GM13977 (cell line): ENCODE results near the gene RNFT2.

Experiments
- DNase-seq: peaks from one replicate; pipeline ENCODE4 v3.0.0; 2012; ENCODE audit warnings: low spot score
- in situ Hi-C: fragments of 300-500 bp; cut with MboI; formaldehyde crosslinking; loops from one replicate; pipeline ENCODE4 v1.12.0; 2022; ENCODE audit warnings: low sequenced_read_pairs, low pct_unique_long_range_greater_than_20kb, mixed read lengths, inconsistent platforms; ENCODE audit not compliant: unreplicated experiment
- TF ChIP-seq, protein P1 (sequence below): IDR thresholded peaks from 2 replicates; pipeline ENCODE4 v1.5.1; 2012; ENCODE audit warnings: mild to moderate bottlenecking, control low read depth; ENCODE audit not compliant: insufficient read depth; ENCODE audit errors: extremely low read depth, missing control alignments

The RNFT2 gene

DNA sequence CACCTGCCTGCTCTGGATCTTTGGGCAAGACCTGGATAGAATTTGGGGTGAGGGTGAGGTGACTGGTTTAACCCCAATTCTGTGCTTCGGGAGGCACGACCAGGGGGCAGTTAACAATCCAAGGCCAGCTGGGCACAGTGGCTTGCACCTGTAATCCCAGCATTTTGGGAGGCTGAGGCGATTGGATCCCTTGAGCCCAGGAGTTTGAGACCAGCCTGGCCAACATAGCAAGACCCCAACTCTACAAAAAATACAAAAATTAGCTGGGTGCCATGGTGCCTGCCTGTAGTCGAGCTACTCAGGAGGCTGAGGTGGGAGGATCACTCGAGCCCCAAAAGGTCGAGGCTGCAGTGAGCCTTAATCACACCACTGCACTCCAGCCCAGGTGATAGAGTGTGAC is 105.0 kb downstream of the RNFT2 start:
- in situ Hi-C loops: no loop called here
- no peak for DNase-seq

DNA sequence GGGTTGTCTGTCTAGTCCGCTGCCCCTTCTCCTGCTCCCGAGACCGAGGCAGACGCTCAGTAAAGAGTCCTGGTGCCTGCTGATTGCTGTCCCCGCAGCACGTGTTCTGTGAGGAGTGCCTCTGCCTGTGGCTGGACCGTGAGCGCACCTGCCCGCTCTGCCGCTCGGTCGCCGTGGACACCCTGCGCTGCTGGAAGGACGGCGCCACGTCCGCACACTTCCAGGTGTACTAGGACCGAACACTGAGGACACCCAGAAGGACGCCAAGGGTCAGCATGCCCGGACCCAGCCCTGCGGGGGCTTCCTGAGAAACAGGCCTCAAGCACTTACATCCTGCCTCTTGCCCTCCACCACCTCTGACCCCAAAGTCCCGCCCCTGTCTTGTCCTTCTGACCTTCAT is 111.1 kb downstream of the RNFT2 start:
- TF ChIP-seq, protein P1, sequence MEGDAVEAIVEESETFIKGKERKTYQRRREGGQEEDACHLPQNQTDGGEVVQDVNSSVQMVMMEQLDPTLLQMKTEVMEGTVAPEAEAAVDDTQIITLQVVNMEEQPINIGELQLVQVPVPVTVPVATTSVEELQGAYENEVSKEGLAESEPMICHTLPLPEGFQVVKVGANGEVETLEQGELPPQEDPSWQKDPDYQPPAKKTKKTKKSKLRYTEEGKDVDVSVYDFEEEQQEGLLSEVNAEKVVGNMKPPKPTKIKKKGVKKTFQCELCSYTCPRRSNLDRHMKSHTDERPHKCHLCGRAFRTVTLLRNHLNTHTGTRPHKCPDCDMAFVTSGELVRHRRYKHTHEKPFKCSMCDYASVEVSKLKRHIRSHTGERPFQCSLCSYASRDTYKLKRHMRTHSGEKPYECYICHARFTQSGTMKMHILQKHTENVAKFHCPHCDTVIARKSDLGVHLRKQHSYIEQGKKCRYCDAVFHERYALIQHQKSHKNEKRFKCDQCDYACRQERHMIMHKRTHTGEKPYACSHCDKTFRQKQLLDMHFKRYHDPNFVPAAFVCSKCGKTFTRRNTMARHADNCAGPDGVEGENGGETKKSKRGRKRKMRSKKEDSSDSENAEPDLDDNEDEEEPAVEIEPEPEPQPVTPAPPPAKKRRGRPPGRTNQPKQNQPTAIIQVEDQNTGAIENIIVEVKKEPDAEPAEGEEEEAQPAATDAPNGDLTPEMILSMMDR: no peak
- in situ Hi-C loops: no loop called here
- DNase-seq: no peak

More for the DNA sequence above, 105.0 kb downstream of the RNFT2 start:
- TF ChIP-seq, protein P1: no peak

DNA sequence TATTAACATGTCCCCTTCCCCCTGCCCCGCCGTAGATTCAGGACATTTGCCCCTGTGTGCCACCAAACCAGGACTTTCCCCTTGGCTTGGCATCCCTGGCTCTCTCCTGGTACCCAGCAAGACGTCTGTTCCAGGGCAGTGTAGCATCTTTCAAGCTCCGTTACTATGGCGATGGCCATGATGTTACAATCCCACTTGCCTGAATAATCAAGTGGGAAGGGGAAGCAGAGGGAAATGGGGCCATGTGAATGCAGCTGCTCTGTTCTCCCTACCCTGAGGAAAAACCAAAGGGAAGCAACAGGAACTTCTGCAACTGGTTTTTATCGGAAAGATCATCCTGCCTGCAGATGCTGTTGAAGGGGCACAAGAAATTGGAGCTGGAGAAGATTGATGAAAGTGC is 114.2 kb downstream of the RNFT2 start:
- no peak for DNase-seq
- TF ChIP-seq, protein P1: no peak
- in situ Hi-C loops: no loop called here

DNA sequence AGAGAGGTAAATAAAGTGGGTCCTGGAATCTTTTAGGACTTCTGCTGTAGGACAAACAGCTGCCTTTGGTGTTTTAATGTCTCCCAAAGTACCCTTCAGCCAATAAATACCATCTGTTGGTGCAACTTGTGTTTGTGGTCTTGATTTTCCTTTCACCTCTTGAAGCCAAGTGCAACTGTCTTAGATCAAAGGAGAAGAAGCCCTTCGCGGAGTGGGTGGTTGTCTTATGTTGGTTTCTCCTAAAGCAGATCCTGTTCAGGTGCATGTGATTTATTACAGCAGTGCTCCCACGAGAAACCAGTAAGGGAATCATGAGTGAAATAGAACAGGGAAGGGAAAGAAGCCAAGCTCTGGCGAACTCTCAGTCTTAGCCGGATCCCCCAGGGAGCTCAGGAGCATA is 115.4 kb downstream of the RNFT2 start:
- in situ Hi-C loops: no loop called here
- TF ChIP-seq, protein P1: no peak
- DNase-seq: no peak

DNA sequence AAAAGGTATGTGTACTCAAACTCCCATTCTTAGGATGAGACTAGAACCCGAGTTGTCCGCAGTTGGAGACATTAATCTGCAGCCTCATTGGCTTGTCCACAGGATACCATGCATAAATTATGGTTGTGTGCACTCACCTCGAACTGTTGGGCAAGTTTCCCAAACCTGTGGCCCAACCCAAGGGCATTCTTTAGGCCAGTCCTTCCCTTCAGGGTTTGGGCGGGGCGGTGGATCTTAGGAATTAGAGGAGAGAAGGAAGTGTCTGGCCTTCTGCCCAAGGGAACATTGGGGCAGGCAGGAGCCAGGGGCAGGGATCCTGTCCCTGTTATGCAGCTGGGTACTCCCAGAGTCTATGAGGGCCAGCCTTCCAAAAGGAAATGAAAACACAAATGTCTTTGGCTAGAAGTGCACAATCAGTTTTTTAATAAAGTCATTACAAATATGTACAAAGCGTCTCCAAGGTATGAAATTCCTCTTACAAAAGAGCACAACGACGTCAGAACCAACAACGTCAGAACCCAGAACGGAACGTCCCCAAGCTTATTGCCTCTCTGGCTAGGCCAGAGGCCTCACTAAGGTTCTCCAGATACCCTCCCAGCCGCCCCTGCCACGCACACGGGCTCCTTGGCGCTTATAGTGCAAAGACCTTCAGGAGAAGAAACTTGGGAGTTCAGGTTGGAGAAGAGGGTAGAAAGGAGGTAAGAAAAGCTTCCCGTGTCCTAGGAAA is 117.8 kb downstream of the RNFT2 start:
- no peak for DNase-seq
- in situ Hi-C loops: no loop called here
- TF ChIP-seq, protein P1: no peak

DNA sequence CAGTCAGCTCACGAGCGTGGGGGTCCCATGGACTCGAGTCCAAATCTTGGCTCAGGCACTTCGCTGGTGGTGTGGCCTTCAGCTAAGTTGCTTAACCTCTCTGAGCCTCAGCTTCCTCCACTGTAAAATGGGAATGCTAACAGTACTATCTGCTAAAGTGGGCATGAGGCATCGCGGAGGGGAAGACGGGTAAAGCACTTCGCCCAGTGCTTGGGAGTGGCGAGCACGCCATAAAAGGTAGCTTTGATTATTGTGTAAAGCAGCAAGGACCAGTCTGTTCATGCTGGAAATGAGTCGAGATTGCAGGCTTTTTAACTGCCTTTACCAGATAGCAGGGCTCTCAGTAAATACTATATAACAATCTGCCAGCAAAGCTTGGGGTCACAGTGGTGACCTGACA is 118.6 kb downstream of the RNFT2 start:
- in situ Hi-C loops: no loop called here
- TF ChIP-seq, protein P1: no peak
- no peak for DNase-seq
